Muscle of back (tissue), 11 donors: ENCODE results near the gene TMEM218. TPM values are rescaled to one million over a fixed set of nuclear protein-coding genes. Genes with fewer than 3 reads are reported as not detected.

Experiments
- DNase-seq, 3 donors: peaks; one replicate each; pipeline versions ENCODE4 v3.0.0 to v3.0.0-alpha.2; 2013
- polyA plus RNA-seq, 10 donors: library from polyadenylated mRNA; unstranded; fragments of 120-200 nt; gene quantifications; one replicate each; pipeline ENCODE4 v1.2.1, GENCODE V29; 2013; ENCODE audit not compliant: insufficient read length in 10 of 10

TMEM218 gene
- polyA plus RNA-seq, 10 donors = 20.3 to 28.4 (median 24.1) TPM

GRCh38 chr11:125132071-125132470, 20.6 kb upstream of the TMEM218 start:
- DNase-seq = no peak

GRCh38 chr11:125129316-125129993, 18.0 kb upstream of the TMEM218 start:
- no peak for DNase-seq

- peak in 1 of 3 donors; percentile 17 for DNase-seq
Observed at GRCh38 chr11:125128450-125128849, 17.0 kb upstream of the TMEM218 start.

- no peak for DNase-seq
Observed at GRCh38 chr11:125124618-125124992, 13.2 kb upstream of the TMEM218 start.

- peak in 2 of 3 donors; percentile 43 to 57 for DNase-seq
Observed at GRCh38 chr11:125123947-125124617, 12.7 kb upstream of the TMEM218 start.

GRCh38 chr11:125123194-125123946, 11.9 kb upstream of the TMEM218 start:
- no peak for DNase-seq

GRCh38 chr11:125117429-125117828, 6.0 kb upstream of the TMEM218 start:
- no peak for DNase-seq

- DNase-seq = no peak
Observed at GRCh38 chr11:125114518-125114917, 3.1 kb upstream of the TMEM218 start.

GRCh38 chr11:125112208-125112604, 780 bp upstream of the TMEM218 start:
- no peak for DNase-seq

GRCh38 chr11:125111001-125111342, 454 bp downstream of the TMEM218 start:
- no peak for DNase-seq

GRCh38 chr11:125110506-125110905, 920 bp downstream of the TMEM218 start:
- DNase-seq = no peak

GRCh38 chr11:125108469-125108868, 3.0 kb downstream of the TMEM218 start:
- no peak for DNase-seq

- no peak for DNase-seq
Observed at GRCh38 chr11:125105926-125106325, 5.5 kb downstream of the TMEM218 start.

GRCh38 chr11:125102510-125102909, 8.9 kb downstream of the TMEM218 start:
- DNase-seq = no peak

GRCh38 chr11:125102025-125102424, 9.4 kb downstream of the TMEM218 start:
- no peak for DNase-seq

- DNase-seq = no peak
Observed at GRCh38 chr11:125101596-125101995, 9.8 kb downstream of the TMEM218 start.

GRCh38 chr11:125100136-125100535, 11.3 kb downstream of the TMEM218 start:
- no peak for DNase-seq

GRCh38 chr11:125094731-125095130, 16.7 kb downstream of the TMEM218 start:
- no peak for DNase-seq

- DNase-seq = no peak
Observed at GRCh38 chr11:125093502-125093901, 17.9 kb downstream of the TMEM218 start.

GRCh38 chr11:125092669-125093068, 18.8 kb downstream of the TMEM218 start:
- no peak for DNase-seq

GRCh38 chr11:125091877-125092664, 19.4 kb downstream of the TMEM218 start:
- DNase-seq = peak in 1 of 3 donors; percentile 16

GRCh38 chr11:125091247-125091876, 20.1 kb downstream of the TMEM218 start:
- DNase-seq = peak; percentile 68 to 91 (median 84)
